ENCODE data around the gene TIMM44.
"Not testable (repeated sequence)": the region's sequence is repeated elsewhere in the genome, so short reads cannot be mapped to it uniquely, and the experiment has no call there.

TIMM44 gene

GRCh38 chr19:7894612-7895309 is 48.7 kb downstream of the TIMM44 start:
- no peak for DNase-seq

DNA sequence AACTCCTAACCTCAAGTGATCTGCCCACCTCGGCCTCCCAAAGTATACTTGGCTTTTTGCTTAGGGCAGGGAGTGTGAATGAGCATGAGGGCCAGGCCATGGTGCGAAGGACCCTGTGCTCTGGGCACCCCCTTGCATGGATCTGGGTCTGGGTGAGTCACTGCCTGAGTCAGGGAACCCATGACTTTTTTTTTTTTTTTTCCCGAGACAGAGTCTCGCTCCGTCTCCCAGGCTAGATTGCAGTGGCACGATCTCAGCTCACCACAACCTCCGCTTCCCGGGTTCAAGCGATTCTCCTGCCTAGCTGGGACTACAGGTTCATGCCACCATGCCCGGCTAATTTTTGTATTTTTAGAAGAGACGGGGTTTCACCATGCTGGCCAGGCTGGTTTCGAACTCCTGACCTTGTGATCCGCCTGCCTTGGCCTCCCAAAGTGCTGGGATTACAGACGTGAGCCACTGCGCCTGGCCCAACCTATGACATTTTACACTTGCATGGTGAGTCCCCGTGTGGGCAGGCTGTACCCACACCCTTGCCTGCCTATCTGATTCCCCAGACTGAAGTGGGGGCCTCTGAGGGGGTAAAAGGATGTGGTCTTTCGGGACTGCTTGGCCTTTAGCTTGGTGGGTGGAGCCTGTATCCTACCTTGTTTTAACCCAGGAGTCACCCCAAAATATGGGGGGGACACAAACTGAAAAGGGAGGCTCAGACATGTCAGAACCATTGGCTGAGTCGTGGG is 49.9 kb downstream of the TIMM44 start:
- DNase-seq, result not testable (repeated sequence)

DNA sequence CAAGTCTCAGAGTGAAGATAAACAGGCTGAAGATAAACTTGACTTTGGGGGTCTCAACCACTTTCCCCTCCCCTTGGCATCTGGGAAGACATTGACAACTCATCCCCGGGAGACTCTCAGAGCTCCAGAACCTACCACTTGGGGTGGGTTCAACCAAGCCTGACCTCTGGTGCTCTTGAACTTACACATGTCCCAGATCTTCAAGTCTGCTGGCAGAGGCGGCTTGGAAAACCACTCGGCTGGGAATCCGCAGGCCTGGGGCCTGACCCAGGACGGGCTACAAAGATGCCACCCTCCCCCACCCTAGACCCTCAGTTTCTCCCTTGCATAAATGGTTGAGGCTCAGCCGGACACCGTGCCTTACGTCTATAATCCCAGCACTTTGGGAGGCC is 54.6 kb downstream of the TIMM44 start:
- no peak for DNase-seq

GRCh38 chr19:7888145-7888825 is 55.2 kb downstream of the TIMM44 start, which contains the start of gene LRRC8E:
Gene LRRC8E (plus strand): TSS chr19:7888510. CDS start chr19:7895604, 7,094 bp downstream.
- DNase-seq, result no peak

DNA sequence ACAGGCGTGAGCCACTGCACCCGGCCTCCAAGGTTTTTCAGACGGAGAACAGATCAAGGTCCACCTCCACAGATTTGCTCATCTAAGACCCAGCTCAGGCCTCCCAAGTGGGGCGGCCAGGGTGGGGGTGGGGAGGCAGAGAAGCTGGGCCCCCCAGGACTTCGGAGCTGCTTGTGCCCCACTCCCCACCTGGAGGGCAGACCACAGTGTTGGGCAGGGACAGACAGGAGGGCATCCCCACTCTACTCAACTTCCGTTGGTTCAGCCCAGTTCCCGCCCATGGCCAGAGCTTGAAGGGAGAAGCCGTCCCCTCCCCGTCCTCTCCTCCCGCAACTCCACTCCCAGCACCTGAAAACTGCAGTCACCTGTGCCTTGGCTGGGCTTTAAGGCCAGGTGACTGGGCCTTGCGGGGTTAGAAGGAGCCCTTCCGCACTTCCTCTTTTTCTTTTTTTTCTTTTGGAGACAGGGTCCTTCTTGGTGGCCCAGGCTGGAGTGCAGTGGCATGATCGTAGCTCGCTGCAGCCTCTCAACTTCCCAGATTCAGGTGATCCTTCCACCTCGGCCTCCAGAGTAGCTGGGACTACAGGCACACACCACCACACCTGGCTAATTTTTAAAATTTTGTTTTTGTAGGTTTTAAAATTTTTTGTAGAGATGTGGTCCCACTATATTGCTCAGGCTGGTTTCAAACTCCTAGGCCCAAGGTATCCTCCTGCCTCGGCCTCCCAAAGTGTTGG is 55.9 kb downstream of the TIMM44 start:
- DNase-seq, result no peak

DNA sequence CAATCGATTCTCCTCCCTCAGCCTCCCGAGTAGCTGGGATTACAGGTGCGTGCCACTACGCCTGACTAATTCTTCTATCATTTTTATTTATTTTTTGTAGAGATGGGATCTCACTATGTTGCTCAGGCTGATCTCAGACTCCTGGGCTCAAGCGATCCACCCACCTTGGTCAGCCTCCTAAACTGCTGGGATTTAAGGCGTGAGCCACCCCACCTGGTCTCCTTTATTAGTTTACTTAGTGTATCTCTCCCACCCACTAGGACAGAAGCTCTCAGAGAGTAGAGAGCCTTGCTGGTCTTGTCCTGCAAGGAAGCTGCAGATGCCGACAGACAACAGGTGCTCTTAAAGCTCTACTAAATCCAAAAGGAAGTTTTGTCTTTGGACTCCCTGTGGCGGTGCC is 57.6 kb downstream of the TIMM44 start:
- no peak for DNase-seq

DNA sequence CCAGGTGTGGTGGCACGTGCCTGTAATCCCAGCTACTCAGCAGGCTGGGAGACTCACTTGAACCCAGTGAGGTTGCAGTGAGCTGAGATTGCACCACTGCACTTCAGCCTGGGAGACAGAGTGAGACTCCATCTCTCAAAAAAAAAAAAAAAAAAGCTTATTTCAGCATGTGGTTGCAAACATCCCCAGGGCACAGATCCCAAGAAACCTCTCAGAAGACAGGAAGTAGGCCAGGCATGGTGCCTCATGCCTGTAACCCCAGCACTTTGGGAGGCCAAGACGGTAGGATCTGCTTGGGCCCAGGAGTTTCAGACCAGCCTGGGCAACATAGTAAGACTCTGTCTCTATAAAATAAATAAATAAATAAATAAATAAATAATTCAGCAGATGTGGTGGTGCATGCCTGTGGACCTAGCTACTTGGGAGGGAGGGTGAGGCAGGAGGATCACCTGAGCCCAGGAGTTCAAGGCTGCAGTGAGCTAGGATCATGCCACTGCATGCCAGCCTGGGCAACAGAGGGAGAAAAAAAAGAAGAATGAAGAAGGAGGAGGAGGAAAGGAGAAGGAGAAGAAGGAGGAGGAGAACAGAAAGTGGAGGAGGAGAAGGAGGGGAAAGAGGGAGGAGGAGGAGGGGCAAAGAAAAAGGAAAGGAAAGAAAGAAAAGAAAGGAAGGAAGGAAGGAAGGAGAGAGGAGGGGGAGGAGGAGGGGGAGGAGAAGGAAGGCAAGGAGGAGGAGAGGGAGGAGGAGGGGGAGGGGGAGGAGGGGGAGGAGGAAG is 59.5 kb downstream of the TIMM44 start:
- no peak for DNase-seq

- no peak for DNase-seq
These were observed 60.4 kb downstream of the TIMM44 start for GRCh38 chr19:7883105-7883504.

DNA sequence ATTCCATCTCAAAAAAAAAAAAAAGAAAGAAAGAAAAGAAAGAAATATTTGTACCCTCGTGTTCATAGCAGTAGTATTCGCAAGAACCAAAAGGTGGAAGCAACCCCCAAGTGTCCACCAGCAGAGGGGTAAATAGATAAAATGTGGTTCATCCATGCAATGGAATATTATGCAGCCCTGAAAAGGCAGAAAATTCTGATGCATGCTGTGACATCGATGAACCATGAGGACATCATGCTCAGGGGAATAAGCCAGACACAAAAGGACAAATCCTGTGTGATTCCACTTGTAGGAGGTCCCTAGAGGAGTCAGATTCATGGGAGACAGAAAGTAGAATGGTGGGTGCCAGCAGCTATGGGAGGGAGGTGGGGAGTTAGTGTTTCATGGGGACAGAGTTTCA is 61.6 kb downstream of the TIMM44 start:
- no peak for DNase-seq

GRCh38 chr19:7879836-7880235 is 63.6 kb downstream of the TIMM44 start:
- DNase-seq, result no peak

DNA sequence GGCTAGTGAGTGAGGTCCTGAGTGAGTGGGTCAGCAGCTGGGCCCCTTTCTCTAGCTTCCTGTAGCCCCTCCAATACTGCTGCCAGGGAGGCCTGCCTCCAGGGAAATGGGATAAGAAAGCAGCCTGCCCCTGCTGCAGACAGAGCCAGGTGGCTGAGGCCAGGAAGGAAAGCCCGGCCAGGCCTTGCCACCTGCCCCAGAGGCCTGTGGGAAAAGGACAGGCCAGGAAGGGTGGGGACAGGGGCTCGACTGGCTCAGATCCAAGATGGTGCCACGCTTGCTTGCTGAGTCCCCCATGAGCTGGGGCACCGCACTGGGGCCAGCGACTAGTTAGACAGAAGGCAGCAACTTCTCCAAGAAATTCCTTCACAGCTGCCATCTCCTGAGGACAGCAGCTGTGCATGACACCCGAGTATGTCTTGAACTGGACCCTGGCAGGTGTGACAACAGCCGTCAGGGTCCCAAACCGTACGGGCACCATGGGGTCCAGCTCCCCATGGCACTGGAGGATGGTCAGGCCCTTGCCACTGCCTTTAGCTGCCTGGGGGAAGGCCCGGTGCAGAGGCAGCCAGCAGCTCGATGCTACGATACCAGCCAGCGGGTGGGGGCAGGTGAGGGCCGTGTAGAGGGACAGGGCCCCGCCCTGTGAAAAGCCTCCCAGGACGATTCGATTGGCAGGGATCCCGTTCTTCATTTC is 64.2 kb downstream of the TIMM44 start:
- no peak for DNase-seq

DNA sequence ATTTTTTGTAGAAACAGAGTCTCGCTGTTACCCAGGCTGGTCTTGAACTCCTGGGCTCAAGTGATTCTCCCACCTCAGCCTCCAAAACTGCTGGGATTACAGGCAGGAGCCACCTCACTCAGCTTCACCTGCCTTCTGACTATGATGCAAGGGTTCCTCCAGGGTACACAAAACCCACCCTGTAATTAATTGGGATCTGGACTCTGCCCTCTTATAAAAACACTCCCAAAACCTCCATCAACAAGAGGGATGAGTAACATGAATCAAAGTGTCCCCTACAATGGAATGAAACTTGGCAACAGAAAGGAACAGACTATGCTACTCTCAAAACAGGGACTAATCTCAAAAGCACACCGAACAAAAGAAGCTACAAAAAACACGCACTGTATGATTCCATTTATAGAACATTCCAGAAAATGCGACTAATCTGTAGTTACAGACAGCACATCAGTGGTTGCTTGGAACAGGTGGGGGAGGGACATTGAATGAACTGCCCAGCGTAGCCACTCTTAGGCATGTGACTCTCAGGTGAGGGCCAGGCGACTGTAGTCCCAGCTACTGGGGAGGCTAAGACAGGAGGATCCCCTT is 66.1 kb downstream of the TIMM44 start:
- no peak for DNase-seq
